C4-2B (cell line): ENCODE data around the gene PHLDB1.
"Not testable (repeated sequence)": the region's sequence is repeated elsewhere in the genome, so short reads cannot be mapped to it uniquely, and the experiment has no call there.

Source experiments
- H3K27ac ChIP-seq: fragments of 450-650 bp; 2 replicates; pipeline ENCODE4 v1.5.1; 2017
- CTCF ChIP-seq: fragments of 450-650 bp; conservative IDR thresholded peaks from 2 replicates; pipeline ENCODE4 v1.5.1; 2017; ENCODE audit warnings: mild to moderate bottlenecking
- ZFX ChIP-seq: fragments of 450-650 bp; IDR thresholded peaks from 2 replicates; pipeline ENCODE4 v1.6.1; 2017

The PHLDB1 gene

GRCh38 chr11:118679483-118679882 is 72.1 kb downstream of the PHLDB1 start, which contains the start of gene TREH:
Gene TREH (minus strand): TSS chr11:118679650. CDS start chr11:118679627, 23 bp downstream.
- TF ChIP-seq ZFX: no peak
- TF ChIP-seq CTCF: no peak

GRCh38 chr11:118682372-118682771 is 75.0 kb downstream of the PHLDB1 start:
- no peak overlapping the region for H3K27ac ChIP-seq
- TF ChIP-seq ZFX (no peak), CTCF (no peak)

More at GRCh38 chr11:118679483-118679882, 72.1 kb downstream of the PHLDB1 start, which contains the start of gene TREH:
- H3K27ac ChIP-seq: no peak within 1 kb of the TSS

GRCh38 chr11:118682939-118683338 is 75.5 kb downstream of the PHLDB1 start:
- not testable (repeated sequence) for H3K27ac ChIP-seq

- H3K27ac ChIP-seq: no peak overlapping the region
- TF ChIP-seq ZFX (no peak), CTCF (no peak)
Observed at GRCh38 chr11:118684187-118684586, 76.8 kb downstream of the PHLDB1 start.

GRCh38 chr11:118687906-118688305 is 80.5 kb downstream of the PHLDB1 start:
- no peak overlapping the region for H3K27ac ChIP-seq
- no peak for TF ChIP-seq ZFX
- no peak for TF ChIP-seq CTCF

- H3K27ac ChIP-seq: not testable (repeated sequence)
Observed at GRCh38 chr11:118688339-118688738, 80.9 kb downstream of the PHLDB1 start.

- TF ChIP-seq ZFX: no peak
- no peak for TF ChIP-seq CTCF
- H3K27ac ChIP-seq: peak overlapping the region; percentile 67
Observed at GRCh38 chr11:118688851-118689502, 81.6 kb downstream of the PHLDB1 start.

- no peak for TF ChIP-seq ZFX
- no peak for TF ChIP-seq CTCF
- peak overlapping the region; percentile 67 for H3K27ac ChIP-seq
Observed at GRCh38 chr11:118689503-118689851, 82.1 kb downstream of the PHLDB1 start.
